Parathyroid adenoma (tissue), 2 donors: ENCODE results near the gene HAPLN1.

Experiments
- H2AFZ ChIP-seq: fragments of 300-600 bp; sonication (generic); one replicate; pipeline ENCODE4 v1.7.0; 2017; ENCODE audit warnings: antibody characterized with exemption, mild to moderate bottlenecking
- H3K27ac ChIP-seq: fragments of 300-600 bp; sonication (generic); one replicate; pipeline ENCODE4 v1.7.0; 2017
- H3K27me3 ChIP-seq: fragments of 300-600 bp; sonication (generic); one replicate; pipeline ENCODE4 v1.7.0; 2017; ENCODE audit warnings: low read length; ENCODE audit not compliant: control insufficient read depth, insufficient read depth
- H3K36me3 ChIP-seq: fragments of 300-600 bp; sonication (generic); one replicate; pipeline ENCODE4 v1.7.0; 2017; ENCODE audit warnings: low read length; ENCODE audit not compliant: control insufficient read depth, insufficient read depth
- H3K4me1 ChIP-seq: fragments of 300-600 bp; sonication (generic); one replicate; pipeline ENCODE4 v1.7.0; 2017; ENCODE audit warnings: control low read depth
- H3K4me2 ChIP-seq: fragments of 300-600 bp; sonication (generic); one replicate; pipeline ENCODE4 v1.7.0; 2017; ENCODE audit warnings: low read length
- H3K4me3 ChIP-seq: fragments of 300-600 bp; sonication (generic); one replicate; pipeline ENCODE4 v1.7.0; 2017; ENCODE audit warnings: low read depth, low read length
- H3K79me2 ChIP-seq: fragments of 300-600 bp; sonication (generic); one replicate; pipeline ENCODE4 v1.7.0; 2017; ENCODE audit warnings: control low read depth
- H3K9ac ChIP-seq: fragments of 300-600 bp; sonication (generic); one replicate; pipeline ENCODE4 v1.7.0; 2017; ENCODE audit warnings: mild to moderate bottlenecking
- H3K9me3 ChIP-seq: fragments of 300-600 bp; sonication (generic); one replicate; pipeline ENCODE4 v1.7.0; 2017; ENCODE audit warnings: low read length; ENCODE audit not compliant: control insufficient read depth
- CTCF ChIP-seq: fragments of 300-600 bp; sonication (generic); IDR thresholded peaks from one replicate; pipeline ENCODE4 v1.7.0; 2017; ENCODE audit warnings: antibody characterized with exemption, mild to moderate bottlenecking
- donor health status: primary hyperparathyroidism.

The HAPLN1 gene

DNA sequence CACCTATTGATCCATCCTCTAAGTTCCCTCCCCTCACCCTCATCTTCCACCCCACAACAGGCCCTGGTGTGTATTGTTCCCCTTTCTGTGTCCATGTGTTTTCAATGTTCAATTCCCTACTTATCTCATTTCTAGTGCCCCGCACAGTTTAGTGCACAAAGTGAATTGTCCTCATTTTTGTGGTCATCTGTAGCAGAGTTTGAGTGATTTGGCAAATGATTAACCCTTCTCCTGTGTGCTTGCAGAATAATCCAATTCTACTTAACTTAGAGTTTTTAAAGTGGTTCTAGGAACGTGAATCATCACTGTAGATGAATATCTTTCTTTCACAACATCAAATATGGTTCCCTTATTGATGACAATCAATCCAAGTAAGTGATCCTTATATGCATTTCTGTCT, 6.3 kb upstream of the HAPLN1 start:
- Histone ChIP-seq H3K36me3 (no peaks in the 10 kb centered on the region), H3K4me2 (no peak overlapping the region), H3K9ac (no peak overlapping the region), H3K4me1 (no peaks in the 10 kb centered on the region), H3K79me2 (no peaks in the 10 kb centered on the region), H3K27me3 (no peaks in the 10 kb centered on the region), H3K4me3 (no peak overlapping the region), H3K27ac (no peak overlapping the region), H3K9me3 (no peaks in the 10 kb centered on the region), H2AFZ (no peak overlapping the region)
- no peak for TF ChIP-seq CTCF

GRCh38 chr5:83724935-83725334, 4.3 kb upstream of the HAPLN1 start:
- no peaks in the 10 kb centered on the region for H3K4me1 ChIP-seq
- H3K27ac ChIP-seq = no peak overlapping the region
- no peaks in the 10 kb centered on the region for H3K36me3 ChIP-seq
- H3K9ac ChIP-seq = no peak overlapping the region
- no peak for TF ChIP-seq CTCF
- no peak overlapping the region for H2AFZ ChIP-seq
- no peaks in the 10 kb centered on the region for H3K79me2 ChIP-seq
- no peaks in the 10 kb centered on the region for H3K9me3 ChIP-seq
- no peak overlapping the region for H3K4me3 ChIP-seq
- H3K27me3 ChIP-seq = no peaks in the 10 kb centered on the region
- H3K4me2 ChIP-seq = no peak overlapping the region

- no peak overlapping the region for H3K4me3 ChIP-seq
- H2AFZ ChIP-seq = no peak overlapping the region
- no peak for TF ChIP-seq CTCF
- no peaks in the 10 kb centered on the region for H3K4me1 ChIP-seq
- H3K36me3 ChIP-seq = no peaks in the 10 kb centered on the region
- no peaks in the 10 kb centered on the region for H3K79me2 ChIP-seq
- no peaks in the 10 kb centered on the region for H3K27me3 ChIP-seq
- H3K9ac ChIP-seq = no peak overlapping the region
- H3K9me3 ChIP-seq = no peaks in the 10 kb centered on the region
- H3K27ac ChIP-seq = no peak overlapping the region
- H3K4me2 ChIP-seq = no peak overlapping the region
These were observed 3.3 kb upstream of the HAPLN1 start for GRCh38 chr5:83724001-83724400.

- Histone ChIP-seq H3K9me3 (no peaks in the 10 kb centered on the region), H3K27me3 (no peaks in the 10 kb centered on the region), H2AFZ (no peak overlapping the region), H3K27ac (no peak overlapping the region), H3K4me2 (no peak overlapping the region), H3K4me3 (no peak overlapping the region), H3K79me2 (no peaks in the 10 kb centered on the region), H3K36me3 (no peaks in the 10 kb centered on the region), H3K4me1 (no peaks in the 10 kb centered on the region), H3K9ac (no peak overlapping the region)
- TF ChIP-seq CTCF = no peak
These were observed 2.4 kb upstream of the HAPLN1 start for GRCh38 chr5:83723031-83723430.

DNA sequence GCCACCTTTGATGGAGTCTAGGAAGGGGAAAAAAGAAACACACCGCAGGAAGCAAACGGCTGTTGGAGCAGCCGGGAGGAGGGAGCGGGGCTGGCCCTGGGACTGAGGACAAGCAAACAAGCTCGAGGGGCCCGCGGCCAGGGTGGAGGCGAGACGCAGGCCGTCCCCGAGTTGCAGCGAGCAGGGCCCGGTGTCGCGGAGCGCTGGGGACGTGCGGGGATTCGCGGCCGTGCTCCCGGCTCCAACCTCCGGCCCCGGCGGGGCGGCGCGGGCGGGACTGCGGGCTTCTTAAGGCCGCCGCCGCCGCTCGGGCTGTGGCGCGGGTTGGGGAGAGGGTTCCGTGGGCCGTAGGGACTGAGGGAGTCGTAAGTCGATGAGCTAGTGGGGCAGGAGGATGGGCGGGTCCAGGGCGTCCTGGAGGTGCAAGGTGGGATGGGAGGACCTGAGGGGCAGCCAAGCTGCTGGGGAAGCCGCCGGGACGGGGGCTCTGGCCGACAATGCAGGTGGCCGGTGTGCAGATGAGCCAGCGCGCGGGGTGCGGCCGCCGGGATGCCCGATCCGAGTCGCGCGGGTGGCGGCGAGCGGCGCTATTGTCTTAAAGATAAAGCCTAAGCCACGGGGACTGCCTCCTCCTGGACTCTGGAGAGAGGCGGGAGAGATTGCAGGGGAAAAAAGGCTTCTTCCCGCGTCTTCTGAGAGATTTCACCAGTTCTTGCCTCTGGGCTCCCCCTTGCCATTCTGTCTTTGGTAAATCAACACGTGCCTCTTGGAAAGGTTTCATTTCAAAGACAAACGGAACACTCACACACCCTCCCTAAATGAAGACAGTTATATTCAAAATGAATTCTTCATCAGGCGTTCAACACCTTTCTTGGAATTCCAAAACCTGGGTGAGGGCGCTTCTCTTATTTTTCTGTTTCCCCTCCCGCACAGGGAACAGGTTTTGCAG, 1.6 kb upstream of the HAPLN1 start:
- H3K27ac ChIP-seq = no peak overlapping the region
- H3K9ac ChIP-seq = no peak overlapping the region

More for the DNA sequence above, 1.6 kb upstream of the HAPLN1 start:
- peak overlapping the region; percentile 53 for H3K4me3 ChIP-seq
- peak overlapping the region; percentile 75 for H3K4me2 ChIP-seq
- H3K27me3 ChIP-seq = no peaks in the 10 kb centered on the region
- H3K9me3 ChIP-seq = no peaks in the 10 kb centered on the region
- peak overlapping the region; percentile 82 for H2AFZ ChIP-seq
- H3K79me2 ChIP-seq = no peaks in the 10 kb centered on the region
- H3K36me3 ChIP-seq = no peaks in the 10 kb centered on the region
- H3K4me1 ChIP-seq = no peaks in the 10 kb centered on the region
- no peak for TF ChIP-seq CTCF
